GM21515 (cell line): ENCODE results near the gene POU2AF2.

Experiments used
- ATAC-seq: cut with Tn5 transposase; IDR thresholded peaks from one replicate; pipeline ENCODE4 v1.9.1; 2021; ENCODE audit not compliant: unreplicated experiment

Gene POU2AF2

GRCh38 chr11:111327908-111328624, 82.5 kb downstream of the POU2AF2 start:
- ATAC-seq = no peak

- ATAC-seq = no peak
Measured at GRCh38 chr11:111329306-111330204, 84.0 kb downstream of the POU2AF2 start.

- ATAC-seq = no peak
Measured at GRCh38 chr11:111330234-111330893, 84.8 kb downstream of the POU2AF2 start.

GRCh38 chr11:111331711-111332479, 86.4 kb downstream of the POU2AF2 start:
- no peak for ATAC-seq

- no peak for ATAC-seq
Measured at GRCh38 chr11:111334532-111335502, 89.3 kb downstream of the POU2AF2 start.

GRCh38 chr11:111335549-111335948, 90.0 kb downstream of the POU2AF2 start:
- ATAC-seq = no peak
